Measurements from ENCODE around the gene ABCB6. TPM values are rescaled to one million over a fixed set of nuclear protein-coding genes. Genes with fewer than 3 reads are reported as not detected.

Gene ABCB6
- total RNA-seq, 1 donor from 2014 or later = 12.5 TPM

GRCh38 chr2:219218217-219218731 is 484 bp downstream of the ABCB6 start:
- no peak for TF ChIP-seq EZH2 (IDR thresholded peaks at IDR 0.05; ENCODE audit: insufficient read depth, low read length)
- TF ChIP-seq, protein P1, sequence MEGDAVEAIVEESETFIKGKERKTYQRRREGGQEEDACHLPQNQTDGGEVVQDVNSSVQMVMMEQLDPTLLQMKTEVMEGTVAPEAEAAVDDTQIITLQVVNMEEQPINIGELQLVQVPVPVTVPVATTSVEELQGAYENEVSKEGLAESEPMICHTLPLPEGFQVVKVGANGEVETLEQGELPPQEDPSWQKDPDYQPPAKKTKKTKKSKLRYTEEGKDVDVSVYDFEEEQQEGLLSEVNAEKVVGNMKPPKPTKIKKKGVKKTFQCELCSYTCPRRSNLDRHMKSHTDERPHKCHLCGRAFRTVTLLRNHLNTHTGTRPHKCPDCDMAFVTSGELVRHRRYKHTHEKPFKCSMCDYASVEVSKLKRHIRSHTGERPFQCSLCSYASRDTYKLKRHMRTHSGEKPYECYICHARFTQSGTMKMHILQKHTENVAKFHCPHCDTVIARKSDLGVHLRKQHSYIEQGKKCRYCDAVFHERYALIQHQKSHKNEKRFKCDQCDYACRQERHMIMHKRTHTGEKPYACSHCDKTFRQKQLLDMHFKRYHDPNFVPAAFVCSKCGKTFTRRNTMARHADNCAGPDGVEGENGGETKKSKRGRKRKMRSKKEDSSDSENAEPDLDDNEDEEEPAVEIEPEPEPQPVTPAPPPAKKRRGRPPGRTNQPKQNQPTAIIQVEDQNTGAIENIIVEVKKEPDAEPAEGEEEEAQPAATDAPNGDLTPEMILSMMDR (IDR thresholded peaks at IDR 0.05; ENCODE audit: insufficient read depth, low read depth, low read length) = no peak
- H3K36me3 ChIP-seq (ENCODE audit: insufficient read depth, low read length) = peaks cover 11% of the 10 kb centered on the region
- peak overlapping the region; percentile 79 for H3K27ac ChIP-seq (ENCODE audit: low read depth, low read length)
- Mint-ChIP-seq H3K27me3 (ENCODE audit: low read depth, unreplicated experiment) (no peaks in the 10 kb centered on the region), H3K36me3 (ENCODE audit: low read depth, unreplicated experiment) (peaks cover 26% of the 10 kb centered on the region), H3K4me3 (ENCODE audit: unreplicated experiment) (peak overlapping the region; percentile 86), H3K4me1 (ENCODE audit: low read depth, unreplicated experiment) (peaks cover 6% of the 10 kb centered on the region), H3K27ac (ENCODE audit: unreplicated experiment) (peak overlapping the region; percentile 87), H3K9me3 (ENCODE audit: unreplicated experiment) (no peaks in the 10 kb centered on the region)
- no peaks in the 10 kb centered on the region for H3K9me3 ChIP-seq (ENCODE audit: insufficient read depth, low read depth, low read length)
- H3K9ac ChIP-seq (ENCODE audit: low read length) = peak overlapping the region; percentile 73
- H3K4me2 ChIP-seq (ENCODE audit: low read length) = peak overlapping the region; percentile 87
- H3K27me3 ChIP-seq (ENCODE audit: insufficient read depth, low read length) = no peaks in the 10 kb centered on the region
- FAIRE-seq = no peak
- H3K4me1 ChIP-seq (ENCODE audit: insufficient read depth, low read length) = peaks cover 23% of the 10 kb centered on the region
- peaks cover 8% of the 10 kb centered on the region for H3K79me2 ChIP-seq (ENCODE audit: insufficient read depth, low read length)
- peak overlapping the region; percentile 71 for H2AFZ ChIP-seq (ENCODE audit: low read depth, low read length)
- H4K20me1 ChIP-seq (ENCODE audit: insufficient read depth, low read length) = peaks cover 14% of the 10 kb centered on the region
- DNase-seq (ENCODE audit: low read depth) = peak; percentile 66
- H3K4me3 ChIP-seq (ENCODE audit: insufficient read depth, low read depth, low read length) = peak overlapping the region; percentile 60

GRCh38 chr2:219216535-219216915 is 2.2 kb downstream of the ABCB6 start:
- peaks cover 30% of the 10 kb centered on the region for H3K36me3 Mint-ChIP-seq (ENCODE audit: low read depth, unreplicated experiment)
- H3K27ac ChIP-seq (ENCODE audit: low read depth, low read length) = no peak overlapping the region
- H3K27ac Mint-ChIP-seq (ENCODE audit: unreplicated experiment) = peak overlapping the region; percentile 62
- H3K79me2 ChIP-seq (ENCODE audit: insufficient read depth, low read length) = peaks cover 8% of the 10 kb centered on the region
- no peak overlapping the region for H3K4me3 ChIP-seq (ENCODE audit: insufficient read depth, low read depth, low read length)
- no peak overlapping the region for H3K4me2 ChIP-seq (ENCODE audit: low read length)
- no peaks in the 10 kb centered on the region for H3K9me3 ChIP-seq (ENCODE audit: insufficient read depth, low read depth, low read length)
- peak overlapping the region; percentile 54 for H3K4me3 Mint-ChIP-seq (ENCODE audit: unreplicated experiment)
- H3K27me3 Mint-ChIP-seq (ENCODE audit: low read depth, unreplicated experiment) = no peaks in the 10 kb centered on the region
- TF ChIP-seq, protein P1 (IDR thresholded peaks at IDR 0.05; ENCODE audit: insufficient read depth, low read depth, low read length) = no peak
- no peak for TF ChIP-seq EZH2 (IDR thresholded peaks at IDR 0.05; ENCODE audit: insufficient read depth, low read length)
- DNase-seq (ENCODE audit: low read depth) (no peak), FAIRE-seq (no peak)
- peaks cover 9% of the 10 kb centered on the region for H3K36me3 ChIP-seq (ENCODE audit: insufficient read depth, low read length)
- H2AFZ ChIP-seq (ENCODE audit: low read depth, low read length) = no peak overlapping the region
- H3K9me3 Mint-ChIP-seq (ENCODE audit: unreplicated experiment) = no peaks in the 10 kb centered on the region
- no peaks in the 10 kb centered on the region for H3K27me3 ChIP-seq (ENCODE audit: insufficient read depth, low read length)
- peaks cover 6% of the 10 kb centered on the region for H3K4me1 Mint-ChIP-seq (ENCODE audit: low read depth, unreplicated experiment)
- H3K9ac ChIP-seq (ENCODE audit: low read length) = no peak overlapping the region
- H4K20me1 ChIP-seq (ENCODE audit: insufficient read depth, low read length) = peaks cover 10% of the 10 kb centered on the region
- H3K4me1 ChIP-seq (ENCODE audit: insufficient read depth, low read length) = peaks cover 23% of the 10 kb centered on the region

GRCh38 chr2:219215871-219216534 is 2.8 kb downstream of the ABCB6 start:
- peaks cover 7% of the 10 kb centered on the region for H3K36me3 ChIP-seq (ENCODE audit: insufficient read depth, low read length)
- no peak for TF ChIP-seq EZH2 (IDR thresholded peaks at IDR 0.05; ENCODE audit: insufficient read depth, low read length)
- TF ChIP-seq, protein P1 (IDR thresholded peaks at IDR 0.05; ENCODE audit: insufficient read depth, low read depth, low read length) = no peak
- peaks cover 10% of the 10 kb centered on the region for H4K20me1 ChIP-seq (ENCODE audit: insufficient read depth, low read length)
- no peak overlapping the region for H3K9ac ChIP-seq (ENCODE audit: low read length)
- H3K4me3 Mint-ChIP-seq (ENCODE audit: unreplicated experiment) = no peak overlapping the region
- peaks cover 23% of the 10 kb centered on the region for H3K4me1 ChIP-seq (ENCODE audit: insufficient read depth, low read length)
- peaks cover 25% of the 10 kb centered on the region for H3K36me3 Mint-ChIP-seq (ENCODE audit: low read depth, unreplicated experiment)
- no peaks in the 10 kb centered on the region for H3K27me3 ChIP-seq (ENCODE audit: insufficient read depth, low read length)
- H3K27ac Mint-ChIP-seq (ENCODE audit: unreplicated experiment) = no peak overlapping the region
- H3K9me3 Mint-ChIP-seq (ENCODE audit: unreplicated experiment) = no peaks in the 10 kb centered on the region
- no peaks in the 10 kb centered on the region for H3K9me3 ChIP-seq (ENCODE audit: insufficient read depth, low read depth, low read length)
- H3K4me1 Mint-ChIP-seq (ENCODE audit: low read depth, unreplicated experiment) = peaks cover 6% of the 10 kb centered on the region
- DNase-seq (ENCODE audit: low read depth) (no peak), FAIRE-seq (no peak)
- no peak overlapping the region for H2AFZ ChIP-seq (ENCODE audit: low read depth, low read length)
- no peak overlapping the region for H3K4me3 ChIP-seq (ENCODE audit: insufficient read depth, low read depth, low read length)
- H3K27me3 Mint-ChIP-seq (ENCODE audit: low read depth, unreplicated experiment) = no peaks in the 10 kb centered on the region
- H3K79me2 ChIP-seq (ENCODE audit: insufficient read depth, low read length) = peaks cover 8% of the 10 kb centered on the region
- H3K4me2 ChIP-seq (ENCODE audit: low read length) = no peak overlapping the region
- no peak overlapping the region for H3K27ac ChIP-seq (ENCODE audit: low read depth, low read length)
